DOHH2 (cell line): Measurements from ENCODE around the gene KRTAP19-8.

Source experiments
- H3F3A ChIP-seq: fragments of 200-600 bp; sonication (generic), shearing (Covaris generic); 2 replicates; pipeline ENCODE4 v1.6.0; 2016; ENCODE audit warnings: antibody characterized with exemption, mild to moderate bottlenecking; ENCODE audit not compliant: control insufficient read depth, insufficient read depth
- H3K27ac ChIP-seq: fragments of 200-600 bp; sonication (generic); 2 replicates; pipeline ENCODE4 v1.5.1; 2014; ENCODE audit warnings: low read depth, mild to moderate bottlenecking, low read length, moderate library complexity
- H3K27me3 ChIP-seq: fragments of 200-600 bp; sonication (generic); 2 replicates; pipeline ENCODE4 v1.6.1; 2014; ENCODE audit warnings: mild to moderate bottlenecking, low read length, mixed read lengths; ENCODE audit not compliant: control insufficient read depth
- H3K36me3 ChIP-seq: fragments of 200-600 bp; sonication (generic); 2 replicates; pipeline ENCODE4 v1.6.1; 2014; ENCODE audit warnings: mild to moderate bottlenecking, low read length, moderate library complexity, mixed read lengths; ENCODE audit not compliant: control insufficient read depth
- H3K4me1 ChIP-seq: fragments of 200-600 bp; sonication (generic); 2 replicates; pipeline ENCODE4 v1.6.1; 2014; ENCODE audit warnings: mild to moderate bottlenecking, low read length, mixed read lengths; ENCODE audit not compliant: control insufficient read depth
- H3K4me2 ChIP-seq: fragments of 200-600 bp; sonication (generic); 2 replicates; pipeline ENCODE4 v1.6.0; 2014; ENCODE audit warnings: mild to moderate bottlenecking, low read length, moderate library complexity
- H3K4me3 ChIP-seq: fragments of 200-600 bp; sonication (generic); 2 replicates; pipeline ENCODE4 v1.5.1; 2014; ENCODE audit warnings: mild to moderate bottlenecking, low read length, mixed read lengths
- H3K79me2 ChIP-seq: fragments of 200-600 bp; sonication (generic); 2 replicates; pipeline ENCODE4 v1.6.1; 2014; ENCODE audit warnings: mild to moderate bottlenecking, low read length, mixed read lengths; ENCODE audit not compliant: control insufficient read depth
- H3K9me2 ChIP-seq: fragments of 200-600 bp; sonication (generic); replicated peaks from 2 replicates; pipeline ENCODE4 v1.6.1; 2014; ENCODE audit warnings: mild to moderate bottlenecking, low read length, mixed read lengths; ENCODE audit not compliant: control insufficient read depth
- H3K9me3 ChIP-seq: fragments of 200-600 bp; sonication (generic); 2 replicates; pipeline ENCODE4 v1.6.1; 2014; ENCODE audit warnings: antibody characterized with exemption, low read length, mixed read lengths; ENCODE audit not compliant: control insufficient read depth, insufficient read depth
- H4K20me1 ChIP-seq: fragments of 200-600 bp; sonication (generic); 2 replicates; pipeline ENCODE4 v1.6.0; 2014; ENCODE audit warnings: low read depth, mild to moderate bottlenecking, antibody characterized with exemption, low read length, moderate library complexity; ENCODE audit not compliant: control insufficient read depth, insufficient read depth
- EZH2phosphoT487 ChIP-seq: fragments of 200-600 bp; sonication (generic); IDR thresholded peaks from 2 replicates; pipeline ENCODE4 v1.6.1; 2017; ENCODE audit warnings: borderline replicate concordance, mild to moderate bottlenecking, antibody characterized with exemption, low read length, moderate library complexity, mixed read lengths
- TF ChIP-seq, protein P1 (sequence below): fragments of 200-600 bp; sonication (generic); IDR thresholded peaks from one replicate; pipeline ENCODE4 v1.5.1; 2014; ENCODE audit warnings: antibody characterized with exemption, mild to moderate bottlenecking, low read depth, low read length; ENCODE audit not compliant: poor library complexity, severe bottlenecking

Gene KRTAP19-8

DNA sequence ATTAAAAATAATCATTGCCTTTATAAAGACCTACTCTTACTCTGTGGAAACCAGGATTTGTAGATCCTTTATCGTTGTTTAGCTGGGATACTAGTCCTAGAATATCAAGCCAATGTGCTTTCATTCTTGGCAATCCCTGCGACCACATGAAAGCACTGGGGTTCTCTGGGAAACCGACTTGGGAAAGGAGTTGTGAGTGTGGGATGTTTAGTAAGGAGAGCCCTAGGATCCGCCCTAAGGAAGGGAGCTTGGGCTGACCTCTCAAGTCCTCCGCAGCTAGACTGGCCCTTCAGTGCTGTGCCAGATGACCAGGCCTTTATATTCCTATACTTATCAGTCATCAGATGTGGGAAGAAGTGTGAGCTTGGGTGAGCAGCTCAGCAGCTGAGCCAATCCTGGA is 5.2 kb upstream of the KRTAP19-8 start:
- H3K4me2 ChIP-seq = no peak overlapping the region
- no peaks in the 10 kb centered on the region for H3K9me3 ChIP-seq
- peaks cover 12% of the 10 kb centered on the region; the same call in 1 of the 2 replicates for H3K27me3 ChIP-seq
- H3K9me2 ChIP-seq = no peaks in the 10 kb centered on the region
- no peak overlapping the region for H3K27ac ChIP-seq
- no peak overlapping the region for H3K4me3 ChIP-seq
- no peaks in the 10 kb centered on the region for H4K20me1 ChIP-seq
- no peaks in the 10 kb centered on the region for H3F3A ChIP-seq
- H3K79me2 ChIP-seq = no peaks in the 10 kb centered on the region
- TF ChIP-seq, protein P1, sequence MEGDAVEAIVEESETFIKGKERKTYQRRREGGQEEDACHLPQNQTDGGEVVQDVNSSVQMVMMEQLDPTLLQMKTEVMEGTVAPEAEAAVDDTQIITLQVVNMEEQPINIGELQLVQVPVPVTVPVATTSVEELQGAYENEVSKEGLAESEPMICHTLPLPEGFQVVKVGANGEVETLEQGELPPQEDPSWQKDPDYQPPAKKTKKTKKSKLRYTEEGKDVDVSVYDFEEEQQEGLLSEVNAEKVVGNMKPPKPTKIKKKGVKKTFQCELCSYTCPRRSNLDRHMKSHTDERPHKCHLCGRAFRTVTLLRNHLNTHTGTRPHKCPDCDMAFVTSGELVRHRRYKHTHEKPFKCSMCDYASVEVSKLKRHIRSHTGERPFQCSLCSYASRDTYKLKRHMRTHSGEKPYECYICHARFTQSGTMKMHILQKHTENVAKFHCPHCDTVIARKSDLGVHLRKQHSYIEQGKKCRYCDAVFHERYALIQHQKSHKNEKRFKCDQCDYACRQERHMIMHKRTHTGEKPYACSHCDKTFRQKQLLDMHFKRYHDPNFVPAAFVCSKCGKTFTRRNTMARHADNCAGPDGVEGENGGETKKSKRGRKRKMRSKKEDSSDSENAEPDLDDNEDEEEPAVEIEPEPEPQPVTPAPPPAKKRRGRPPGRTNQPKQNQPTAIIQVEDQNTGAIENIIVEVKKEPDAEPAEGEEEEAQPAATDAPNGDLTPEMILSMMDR = no peak
- TF ChIP-seq EZH2phosphoT487 = no peak
- H3K36me3 ChIP-seq = no peaks in the 10 kb centered on the region
- no peaks in the 10 kb centered on the region for H3K4me1 ChIP-seq

DNA sequence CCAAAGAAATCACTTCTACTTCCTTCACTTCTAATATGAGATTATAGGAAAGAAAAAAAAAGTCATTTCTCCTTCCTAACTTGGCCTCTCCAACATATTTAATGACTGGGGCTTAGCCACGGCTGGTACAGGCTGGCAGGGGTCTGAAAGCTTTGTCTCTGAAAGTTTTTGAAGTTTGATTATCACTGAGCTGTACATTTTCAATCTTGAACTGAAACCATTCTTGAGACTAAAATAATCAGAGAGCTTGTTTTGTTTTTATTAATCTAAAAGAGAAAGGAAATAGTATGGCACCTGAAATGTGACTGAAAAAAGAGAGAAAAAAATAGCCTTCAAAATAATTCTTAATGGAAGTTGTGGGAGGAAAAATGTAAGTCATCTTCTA is 3.8 kb upstream of the KRTAP19-8 start:
- Histone ChIP-seq H3K9me3 (no peaks in the 10 kb centered on the region), H3K36me3 (no peaks in the 10 kb centered on the region), H3K27me3 (peaks cover 12% of the 10 kb centered on the region; the same call in 1 of the 2 replicates), H3K79me2 (no peaks in the 10 kb centered on the region), H3K4me2 (no peak overlapping the region), H3K4me3 (no peak overlapping the region), H4K20me1 (no peaks in the 10 kb centered on the region), H3K4me1 (no peaks in the 10 kb centered on the region), H3K9me2 (no peaks in the 10 kb centered on the region), H3F3A (no peaks in the 10 kb centered on the region), H3K27ac (no peak overlapping the region)
- TF ChIP-seq, protein P1 = no peak
- no peak for TF ChIP-seq EZH2phosphoT487

DNA sequence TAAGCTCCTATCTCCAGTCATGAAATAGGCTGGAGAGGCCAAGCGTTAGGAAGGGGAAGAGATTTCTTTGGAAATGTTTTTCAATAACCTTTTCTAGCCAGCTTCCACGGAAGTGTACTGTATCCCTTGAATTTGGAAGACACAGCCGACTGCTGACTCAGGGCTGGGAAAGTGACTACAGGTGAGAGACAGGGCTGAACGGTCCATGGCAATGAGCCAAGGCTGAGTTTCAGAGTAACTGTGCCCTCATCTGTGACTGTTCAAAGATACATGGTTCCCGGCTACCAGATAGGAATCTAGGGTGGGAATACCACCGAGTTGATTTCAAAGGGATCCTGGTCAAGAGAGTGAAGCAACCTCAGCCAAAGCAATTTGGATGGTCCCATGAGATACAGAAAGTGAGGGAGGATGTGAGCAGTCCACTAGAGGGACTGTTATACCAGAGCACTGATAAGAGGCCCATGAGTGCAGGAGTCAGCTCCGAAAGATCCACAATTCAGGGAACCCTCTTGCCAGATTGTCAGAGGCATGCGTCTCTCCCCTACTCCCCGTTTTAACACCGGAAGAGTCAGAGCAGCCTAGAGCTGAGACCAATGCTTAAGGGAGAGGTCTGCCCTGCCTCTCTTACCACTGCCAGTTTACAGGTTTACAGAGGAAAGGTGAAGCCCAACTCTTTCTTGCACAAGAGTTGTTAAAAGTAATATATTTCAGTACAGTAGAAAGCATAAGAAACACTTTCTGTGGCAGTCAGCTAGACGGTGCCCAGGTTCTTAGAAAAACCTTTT is 3.2 kb upstream of the KRTAP19-8 start:
- no peaks in the 10 kb centered on the region for H3K79me2 ChIP-seq
- TF ChIP-seq EZH2phosphoT487 = no peak
- TF ChIP-seq, protein P1 = no peak
- no peak overlapping the region for H3K4me3 ChIP-seq
- peaks cover 12% of the 10 kb centered on the region; the same call in 1 of the 2 replicates for H3K27me3 ChIP-seq
- H3K9me3 ChIP-seq = no peaks in the 10 kb centered on the region
- H3K9me2 ChIP-seq = no peaks in the 10 kb centered on the region
- H3K27ac ChIP-seq = no peak overlapping the region
- H3K4me1 ChIP-seq = no peaks in the 10 kb centered on the region
- H3K36me3 ChIP-seq = no peaks in the 10 kb centered on the region
- H3F3A ChIP-seq = no peaks in the 10 kb centered on the region
- H4K20me1 ChIP-seq = no peaks in the 10 kb centered on the region
- no peak overlapping the region for H3K4me2 ChIP-seq
